IPS DF 19.7 (cell line): ENCODE measurements around the gene DAP.

Source experiments
- DNase-seq: peaks from one replicate; pipeline ENCODE4 v3.0.0-alpha.2; 2013; ENCODE audit warnings: low read depth, low spot score

DAP gene

DNA sequence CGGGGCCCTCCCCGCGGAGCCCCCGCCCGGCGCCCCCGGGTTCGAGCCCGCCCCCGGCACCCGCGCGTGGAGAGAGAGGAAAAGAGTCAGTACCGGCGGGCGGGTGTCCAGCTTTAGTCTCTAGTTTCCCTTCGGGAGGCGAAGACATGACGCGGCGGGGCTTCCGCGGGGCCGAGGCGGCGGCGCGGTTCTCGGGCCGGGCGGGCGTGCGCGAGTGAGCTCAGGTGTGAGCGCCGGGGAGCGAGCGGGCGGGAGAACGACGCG is 181 bp downstream of the DAP start:
- no peak for DNase-seq

DNA sequence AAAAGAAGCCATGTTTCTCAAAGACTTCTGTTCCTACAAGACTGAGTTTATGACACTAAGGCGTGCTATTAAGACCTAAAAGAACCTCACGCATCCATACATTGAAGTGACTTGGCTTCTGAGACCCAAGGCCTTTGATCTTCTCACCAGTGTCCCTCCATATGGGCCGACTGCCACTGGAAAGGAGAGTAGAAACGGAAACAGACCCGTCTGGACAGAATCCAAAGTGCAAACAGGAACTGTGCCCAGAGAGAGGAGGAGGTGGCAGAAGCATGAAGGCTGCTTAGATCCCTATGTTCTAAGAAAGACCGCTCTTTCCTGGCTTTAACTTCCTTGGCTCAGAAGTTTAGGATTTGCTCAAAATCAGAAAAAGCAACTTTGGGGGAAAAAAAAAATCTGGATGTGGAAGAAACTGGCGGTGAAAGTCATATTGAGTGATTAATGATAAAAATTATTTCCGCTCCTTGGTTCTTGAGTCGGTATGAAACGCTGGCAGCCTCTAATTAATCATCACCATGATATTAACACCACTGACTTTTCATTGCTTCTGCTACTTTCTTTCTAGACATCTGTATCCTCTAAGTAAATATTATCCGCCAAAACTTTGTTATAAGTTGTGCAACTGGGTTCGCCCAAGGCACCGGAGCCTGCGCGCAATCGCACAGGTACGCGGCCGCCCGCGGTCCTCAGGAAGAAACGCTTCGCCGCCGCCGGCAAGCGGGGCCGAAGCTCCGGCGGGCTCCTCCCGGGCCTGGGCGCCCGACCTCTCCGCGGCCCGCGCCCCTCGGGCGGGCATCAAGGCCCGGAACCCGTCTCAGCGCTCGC is 726 bp downstream of the DAP start:
- DNase-seq = no peak

DNA sequence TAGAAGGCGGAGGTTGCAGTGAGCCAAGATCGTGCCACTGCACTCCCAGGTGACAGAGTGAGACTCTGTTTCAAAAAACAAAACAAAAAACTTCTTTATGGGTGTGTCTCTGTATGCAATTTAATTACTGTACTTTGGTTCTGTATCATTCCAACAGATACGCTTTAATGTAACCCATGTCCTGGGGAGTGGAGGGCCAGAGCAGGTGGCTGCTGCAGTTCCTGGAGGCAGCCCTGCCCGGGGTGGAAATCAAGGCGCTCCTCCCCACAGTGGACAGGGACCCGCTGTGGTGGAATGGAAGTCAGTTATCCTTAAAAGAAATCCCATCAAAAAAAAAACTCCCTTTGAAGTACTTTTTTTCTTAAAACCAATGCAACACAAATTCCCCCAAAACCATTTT is 1.9 kb downstream of the DAP start:
- DNase-seq = no peak

DNA sequence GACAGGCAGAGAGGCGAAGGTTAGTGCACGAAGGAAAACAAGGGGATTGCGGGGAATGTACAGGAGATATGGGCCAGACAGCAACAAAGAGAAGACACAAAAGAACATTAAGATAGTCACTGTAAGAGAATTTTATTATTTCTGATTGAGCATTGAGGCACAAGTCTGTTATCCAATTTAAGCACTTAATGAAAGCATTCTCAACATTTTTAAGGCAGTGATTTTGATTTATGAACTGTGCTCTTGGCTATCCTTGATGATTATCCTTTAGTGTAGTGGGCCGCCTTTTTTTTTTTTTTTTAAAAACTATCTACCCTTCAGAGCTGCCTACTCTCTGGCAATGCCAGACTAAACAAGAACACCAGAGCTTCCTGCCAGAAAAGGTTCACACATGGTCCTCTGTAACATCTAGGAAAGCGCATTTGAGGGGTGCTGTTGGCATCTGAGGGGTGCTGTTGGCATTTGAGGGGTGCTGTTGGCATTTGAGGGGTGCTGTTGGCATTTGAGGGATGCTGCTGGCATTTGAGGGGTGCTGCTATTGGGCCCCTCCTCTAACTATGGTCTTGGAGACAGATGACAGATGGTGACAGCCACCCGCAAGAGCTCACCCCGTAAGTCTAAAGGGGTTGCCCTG is 3.0 kb downstream of the DAP start:
- DNase-seq = no peak

DNA sequence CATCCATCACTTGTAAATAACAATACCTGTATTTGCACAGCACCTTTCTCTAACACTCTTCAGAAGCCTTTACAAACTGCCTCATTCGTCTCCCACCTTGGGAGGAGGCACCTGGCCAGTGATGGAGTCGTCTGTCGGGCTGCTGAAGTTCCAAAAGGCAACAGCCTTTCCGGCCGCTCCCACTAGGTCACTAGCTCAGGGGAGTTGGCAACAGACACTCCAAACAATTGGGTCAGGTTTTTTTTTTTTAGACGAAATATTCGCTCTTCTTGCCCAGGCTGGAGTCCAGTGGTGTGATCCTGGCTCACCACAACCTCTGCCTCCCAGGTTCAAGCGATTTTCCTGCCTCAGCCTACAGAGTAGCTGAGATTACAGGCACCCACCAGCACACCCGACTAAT is 4.0 kb downstream of the DAP start:
- DNase-seq = no peak

DNA sequence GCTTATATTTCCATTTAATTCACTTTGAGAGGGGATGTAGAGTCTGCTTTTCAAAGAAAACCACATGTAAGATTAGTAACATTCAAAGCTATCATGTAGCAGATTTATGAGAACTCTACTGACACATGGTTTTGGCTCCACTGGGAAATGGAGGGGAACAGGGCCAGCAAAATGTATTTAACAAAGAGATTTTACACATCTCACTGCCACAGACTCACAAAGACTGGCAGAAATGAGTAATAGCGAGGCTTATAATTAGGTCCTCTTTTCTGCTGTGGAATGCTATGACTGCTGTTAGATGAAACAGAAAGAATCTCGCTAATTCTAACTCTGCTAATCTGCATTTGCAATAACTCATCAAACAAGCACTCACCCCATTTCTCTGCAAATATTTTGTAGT is 4.5 kb downstream of the DAP start:
- no peak for DNase-seq

DNA sequence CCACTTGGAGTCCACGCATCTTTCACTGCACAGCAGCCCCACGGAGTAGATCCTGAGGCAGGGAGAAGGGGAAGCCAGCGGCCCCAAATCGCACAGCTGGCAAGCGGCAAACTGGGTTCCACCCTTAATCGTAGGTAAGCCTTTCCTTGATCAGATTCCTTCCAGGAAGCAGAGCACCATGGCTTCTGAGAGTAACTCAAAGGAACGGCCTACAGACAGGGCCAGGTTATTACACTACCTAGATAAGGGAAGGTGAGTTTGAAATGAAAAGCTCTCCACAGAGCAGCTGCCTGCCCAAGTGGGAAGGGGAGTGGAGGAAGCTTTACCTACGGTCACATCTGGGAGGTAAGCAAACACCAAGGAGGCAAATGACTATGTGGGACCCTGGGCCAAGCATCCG is 7.9 kb downstream of the DAP start:
- DNase-seq = no peak

DNA sequence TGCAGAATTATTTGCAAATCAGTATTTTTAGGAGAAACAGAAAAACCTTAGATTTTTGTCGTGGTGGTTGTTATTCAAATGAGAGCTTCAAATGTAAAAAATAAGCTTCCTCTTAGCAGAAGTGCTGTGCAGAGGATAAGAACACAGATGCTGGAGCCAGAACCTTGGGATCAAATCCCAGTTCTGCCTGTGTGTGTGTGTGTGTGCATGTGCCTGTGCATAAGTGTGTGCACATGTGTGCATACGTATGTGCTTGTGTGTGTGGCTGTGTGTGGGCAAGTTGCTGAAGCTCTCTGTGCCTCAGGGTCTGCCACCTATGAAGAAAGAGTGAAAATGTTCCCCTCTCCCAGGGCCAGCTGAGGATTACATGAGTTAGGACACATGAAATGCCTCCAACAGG is 8.6 kb downstream of the DAP start:
- no peak for DNase-seq

DNA sequence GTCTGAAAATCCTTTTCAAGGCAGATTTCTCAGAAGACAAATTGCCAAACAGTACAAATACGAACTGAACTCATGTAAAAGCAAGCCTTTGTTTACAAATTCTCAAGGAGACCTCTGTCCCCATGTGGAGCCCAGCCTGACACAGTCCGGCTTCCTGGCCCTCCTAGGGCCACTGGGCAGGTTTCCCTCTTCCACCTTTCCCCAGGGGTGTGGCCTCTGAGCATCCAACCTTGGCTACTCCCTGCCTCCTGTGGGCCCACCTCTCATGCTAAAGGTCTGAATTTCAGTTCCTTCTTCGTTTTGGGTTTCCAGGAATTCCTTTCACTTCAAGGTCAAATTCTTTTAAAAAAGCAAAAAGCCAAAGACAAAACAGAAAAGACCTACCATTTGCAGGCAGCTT is 10.1 kb downstream of the DAP start:
- DNase-seq = no peak

DNA sequence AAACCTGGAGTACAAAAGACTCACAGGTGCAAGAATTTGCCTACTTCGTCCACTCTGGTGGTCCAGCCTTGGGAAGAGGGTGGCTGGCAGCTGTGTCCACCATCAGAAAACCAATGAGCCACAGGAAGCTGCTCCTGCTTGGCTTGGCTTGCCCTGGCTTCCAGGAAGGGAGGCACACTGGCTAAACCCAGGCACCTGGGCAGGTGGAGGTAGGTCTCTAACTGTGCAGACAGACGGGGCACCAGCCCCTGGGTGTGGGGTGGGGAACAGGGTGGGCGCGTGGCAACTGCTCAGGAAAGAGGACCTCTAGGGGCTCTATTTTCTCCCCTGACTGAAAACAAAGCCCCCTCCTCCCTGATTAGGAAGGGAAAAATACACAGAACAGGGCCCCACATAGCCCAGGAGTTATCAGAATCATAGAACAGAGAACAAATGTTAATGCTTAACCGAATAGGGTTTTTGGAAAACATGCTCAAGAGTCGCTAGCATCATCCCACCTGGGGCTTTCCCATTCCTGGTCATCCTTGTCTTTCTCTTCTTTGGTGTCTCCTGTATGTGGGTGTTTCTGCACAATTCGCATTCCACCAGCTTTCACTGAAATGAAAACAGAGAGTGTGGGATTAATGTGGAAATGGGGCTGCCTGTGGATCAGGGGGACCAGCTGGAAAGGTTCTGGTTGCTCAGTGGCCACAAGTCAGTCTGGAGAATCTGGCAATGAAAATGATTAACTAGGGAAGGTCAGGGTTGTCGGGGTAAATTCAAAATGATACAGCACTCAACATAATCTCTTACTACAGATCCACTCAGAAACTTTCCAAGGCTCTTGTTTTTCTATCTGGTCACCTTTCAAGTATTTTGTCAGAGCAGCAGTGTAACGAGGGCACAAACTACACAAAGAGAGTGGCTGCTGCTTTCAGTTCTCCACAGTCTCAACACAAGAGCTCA is 13.1 kb downstream of the DAP start:
- DNase-seq = no peak

DNA sequence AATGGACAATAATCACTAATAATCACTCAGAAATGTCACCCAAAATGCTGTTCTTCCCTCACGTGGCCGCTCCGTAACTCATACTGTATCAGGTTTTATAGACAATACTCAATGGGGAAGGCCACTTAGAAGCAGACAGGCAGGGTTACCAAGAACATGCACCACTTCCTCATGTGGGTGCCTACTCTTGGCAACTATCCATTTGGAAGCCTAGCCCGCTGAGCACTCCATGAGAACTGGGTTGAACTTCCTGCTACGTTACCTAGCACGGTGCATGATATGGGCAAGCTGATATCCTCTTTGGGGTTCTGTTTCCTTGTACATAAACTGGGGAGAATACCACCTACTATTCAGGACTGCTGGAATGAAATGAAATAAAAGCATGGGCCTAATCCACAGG is 14.3 kb downstream of the DAP start:
- no peak for DNase-seq

DNA sequence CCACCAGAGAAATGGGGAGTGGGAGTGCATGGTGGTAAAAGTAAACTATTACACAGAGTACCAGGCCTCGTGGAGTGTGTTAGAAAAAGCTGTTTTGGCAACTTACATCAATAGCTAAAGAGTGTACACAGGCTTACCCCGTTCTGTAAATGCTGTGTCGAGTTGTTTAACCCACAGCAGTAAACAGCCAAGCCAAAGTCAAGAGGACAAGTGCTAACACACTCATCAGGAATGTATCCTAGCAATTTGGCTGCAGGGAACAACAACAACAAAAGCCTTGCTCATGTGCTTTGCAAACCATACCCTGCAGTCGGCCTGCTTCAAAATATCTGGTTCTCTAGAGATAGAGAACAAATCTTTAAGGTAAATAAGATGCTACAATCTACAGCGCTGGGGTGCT is 15.9 kb downstream of the DAP start:
- DNase-seq = no peak

DNA sequence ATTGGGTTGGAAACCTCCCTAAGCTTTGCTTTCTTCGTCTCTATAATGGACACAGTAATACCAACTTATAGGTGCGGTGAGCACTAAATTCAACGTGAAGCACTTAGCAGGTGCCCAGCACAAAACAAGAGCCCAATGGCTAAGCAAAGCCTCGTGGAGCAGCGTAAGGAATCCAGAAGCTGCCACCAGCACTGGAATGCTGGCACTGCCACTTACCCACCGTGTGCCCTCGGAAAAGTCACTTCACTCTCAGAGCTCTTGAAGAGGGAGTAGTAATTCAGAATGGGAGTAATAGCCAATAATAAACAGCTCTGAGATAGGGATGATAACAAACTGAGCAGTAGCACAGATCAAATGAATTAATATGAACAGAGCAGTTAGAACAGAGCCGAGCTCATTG is 16.4 kb downstream of the DAP start:
- no peak for DNase-seq

DNA sequence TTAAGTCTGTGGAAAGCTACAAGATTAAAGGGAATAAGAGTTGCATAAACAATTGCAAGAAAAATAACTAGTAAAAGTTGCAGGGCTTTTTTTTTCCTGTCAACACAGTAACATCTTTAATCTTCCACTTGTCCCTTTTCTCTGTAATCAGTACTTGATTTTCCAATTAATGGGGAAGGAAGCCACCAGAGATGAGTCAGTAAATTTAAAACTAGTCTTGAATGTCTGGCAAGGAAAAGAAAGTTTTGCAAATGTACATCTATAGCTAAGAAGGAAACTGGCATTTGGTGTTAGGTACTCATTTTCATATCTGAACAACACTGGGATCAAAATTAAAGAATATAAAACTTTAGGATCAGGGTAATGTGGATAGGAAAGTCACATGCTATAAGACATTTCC is 17.1 kb downstream of the DAP start:
- DNase-seq = no peak

DNA sequence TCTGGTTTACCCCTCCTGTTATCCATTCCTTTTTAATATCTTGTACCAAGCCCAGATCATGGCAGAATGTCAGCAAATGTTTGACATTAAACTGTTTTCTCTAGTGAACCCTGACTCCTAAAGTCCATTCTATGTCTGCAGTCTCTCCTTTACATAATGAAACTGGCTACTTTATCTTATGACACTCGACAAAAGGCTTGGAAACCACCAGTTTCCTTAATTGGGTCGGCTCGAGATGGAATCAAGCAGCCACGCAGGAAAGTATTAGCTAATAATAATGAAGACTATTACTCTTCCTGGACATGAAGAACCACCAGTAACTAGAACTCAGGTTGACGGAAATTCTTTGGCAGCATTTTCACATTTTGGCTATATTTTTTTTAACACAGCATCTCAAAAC is 17.5 kb downstream of the DAP start:
- no peak for DNase-seq

DNA sequence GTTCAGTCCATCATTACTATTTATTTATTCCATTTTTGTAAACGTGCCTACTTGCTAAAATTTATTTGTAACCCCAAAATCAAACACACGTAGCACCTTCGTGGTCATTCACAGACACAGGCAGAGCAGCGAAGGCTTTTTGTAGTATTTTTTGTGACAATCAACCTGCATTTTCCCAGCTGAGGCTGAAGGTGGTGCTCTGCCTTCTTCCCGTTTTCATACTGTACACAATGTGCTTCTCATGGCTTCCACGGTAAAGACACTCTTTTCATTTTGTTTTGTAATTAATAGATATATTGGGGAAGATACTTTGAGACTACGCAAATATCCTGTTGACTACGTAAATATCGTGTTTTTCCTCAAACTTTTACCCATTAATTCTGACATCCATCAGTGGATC is 19.4 kb downstream of the DAP start:
- no peak for DNase-seq

DNA sequence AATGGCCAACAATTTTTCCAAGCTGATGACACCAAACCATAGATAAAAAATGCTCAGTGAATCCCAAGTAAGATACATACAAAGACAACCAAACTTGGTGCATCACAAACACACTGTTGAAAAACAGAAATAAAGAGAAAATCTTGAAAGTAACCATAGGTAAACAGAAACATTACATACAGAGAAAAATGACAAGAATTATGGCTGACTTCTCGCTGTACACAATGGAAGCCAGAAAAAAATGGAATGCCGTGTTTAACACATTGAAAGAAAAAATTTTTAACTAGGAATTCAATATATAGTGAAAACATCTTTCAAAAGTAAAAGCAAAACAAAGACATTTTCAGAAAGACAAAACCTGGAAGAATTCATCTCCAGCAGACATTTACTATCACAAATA is 20.6 kb downstream of the DAP start:
- DNase-seq = no peak

DNA sequence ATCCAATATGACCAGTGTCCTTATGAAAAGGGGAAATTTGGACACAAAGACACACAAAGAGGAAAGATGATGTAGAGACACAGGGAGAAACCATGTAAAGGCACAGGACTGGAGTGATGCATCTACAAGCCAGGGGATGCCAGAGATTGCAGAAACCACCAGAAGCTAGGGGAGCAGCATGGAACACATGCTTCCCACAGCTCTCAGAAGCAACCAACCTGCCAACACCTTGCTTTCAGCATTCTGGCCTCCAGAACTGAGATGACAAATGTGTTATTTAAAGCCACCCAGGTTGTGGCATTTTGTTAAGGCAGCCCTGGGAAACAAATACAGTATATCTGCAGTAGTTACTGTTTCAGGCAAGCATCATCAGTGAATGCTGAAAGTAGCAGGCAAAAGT is 23.2 kb downstream of the DAP start:
- no peak for DNase-seq

DNA sequence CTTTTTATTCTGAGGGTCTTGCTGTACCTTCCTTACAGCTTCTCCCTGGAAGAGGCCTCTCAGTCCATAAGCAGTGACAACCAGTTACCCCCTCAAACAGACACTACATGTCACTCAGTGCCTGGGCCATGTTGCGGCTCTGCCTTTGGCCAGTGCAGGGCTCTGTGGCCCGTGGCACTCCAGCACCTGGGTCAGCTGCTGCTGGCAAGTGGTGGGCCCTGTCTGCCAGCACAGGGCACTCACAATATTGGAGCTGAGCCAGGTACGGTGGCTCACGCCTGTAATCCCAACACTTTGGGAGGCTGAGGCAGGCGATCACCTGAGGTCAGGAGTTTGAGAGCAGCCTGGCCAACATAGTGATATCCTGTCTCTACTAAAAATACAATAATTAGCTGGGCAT is 24.2 kb downstream of the DAP start:
- DNase-seq = no peak

DNA sequence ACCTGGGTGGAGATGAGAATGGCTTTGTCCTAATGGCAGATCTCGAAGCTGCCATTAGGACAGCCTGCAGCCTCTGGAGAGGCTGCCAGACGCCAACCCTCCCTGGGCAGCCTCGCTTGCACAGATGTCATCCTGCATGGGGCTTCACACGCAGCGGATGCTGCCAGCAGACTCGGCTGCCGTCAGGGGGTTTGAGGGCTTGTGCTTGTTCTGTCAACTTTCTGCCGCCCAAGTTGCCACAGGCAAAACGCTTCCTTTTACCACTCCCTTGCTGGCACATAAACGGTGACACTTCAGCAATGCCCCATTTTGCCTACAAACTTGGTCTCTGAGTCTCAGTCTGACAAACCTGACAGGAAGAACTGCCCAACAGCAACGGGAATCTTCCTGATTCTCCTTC is 24.7 kb downstream of the DAP start:
- no peak for DNase-seq

DNA sequence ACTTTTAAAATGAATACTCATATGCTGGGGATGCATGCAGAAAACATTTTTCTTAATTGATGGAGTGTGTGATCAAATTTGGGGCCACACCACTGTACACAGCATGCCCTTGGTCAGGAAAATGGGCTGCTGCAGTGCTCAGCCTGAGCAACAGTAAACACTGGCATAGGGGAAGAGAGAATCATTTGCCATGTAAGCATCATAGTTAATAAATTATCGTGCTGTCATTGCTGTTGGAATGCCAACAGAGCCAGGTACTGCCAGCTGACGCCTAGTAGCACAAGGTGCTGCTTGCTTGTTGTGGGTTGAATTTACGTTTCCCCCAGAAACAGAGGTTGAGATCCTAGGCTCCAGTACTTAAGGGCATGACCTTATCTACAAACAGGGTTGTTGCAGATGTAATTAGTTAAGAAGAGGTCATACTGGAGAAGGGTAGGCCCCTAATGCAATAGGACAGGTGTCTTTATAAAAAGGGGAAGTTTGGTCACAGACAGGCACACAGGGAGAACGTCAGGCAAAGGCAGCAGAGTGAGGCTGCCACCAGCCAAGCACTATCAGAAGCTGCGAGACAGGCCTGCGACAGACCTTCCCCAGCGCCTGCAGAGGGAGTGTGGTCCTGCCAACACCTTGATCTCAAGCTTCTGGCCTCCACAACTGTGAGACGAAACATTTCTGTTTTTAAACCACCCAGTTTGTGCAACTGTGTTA is 25.3 kb downstream of the DAP start:
- DNase-seq = no peak

DNA sequence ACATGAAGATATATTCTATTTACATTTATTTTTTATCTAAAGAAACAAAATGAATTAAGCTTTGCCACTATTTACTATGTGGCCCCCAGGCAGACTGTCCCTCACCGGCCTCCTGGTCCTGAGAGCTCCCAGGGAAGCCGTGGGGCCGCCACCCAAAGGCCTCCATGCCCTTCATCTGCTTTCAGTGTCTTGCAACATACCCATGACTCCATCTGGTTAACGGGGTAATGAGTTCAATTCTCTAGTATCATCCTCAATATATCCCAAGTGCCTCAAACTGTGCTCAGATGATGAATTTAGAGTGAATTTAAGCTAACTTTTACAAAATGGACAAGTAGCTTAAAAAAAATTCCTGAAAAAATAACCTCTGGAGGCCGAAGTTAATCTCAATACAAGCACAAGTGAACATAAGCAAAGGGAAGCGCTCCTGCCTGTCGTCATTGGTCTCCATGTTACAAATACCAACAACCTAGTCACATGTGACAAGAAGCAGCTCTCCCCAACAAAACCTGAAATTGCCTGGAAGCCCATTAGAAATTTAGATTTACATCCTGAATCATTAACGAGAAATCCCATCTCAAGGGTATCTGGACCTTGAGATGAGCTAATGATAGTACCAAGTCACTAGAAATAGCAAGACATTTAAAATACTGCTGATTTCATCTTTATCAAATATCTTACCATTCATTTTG is 26.1 kb downstream of the DAP start:
- no peak for DNase-seq
